Stimulated activated CD4-positive, alpha-beta T cell treated with anti-CD3 and anti-CD28 coated beads, Interleukin-15, amount 100 ng/mL, for 48 hours (primary cell): ENCODE data around the gene TAF5.
"Not testable (repeated sequence)": the region's sequence is repeated elsewhere in the genome, so short reads cannot be mapped to it uniquely, and the experiment has no call there.

Experiments
- DNase-seq, 2 donors: peaks; one replicate each; pipeline ENCODE4 v3.0.0-alpha.2; 2020; ENCODE audit warnings: low read depth in 2 of 2

The TAF5 gene

GRCh38 chr10:103413564-103413963 is 45.8 kb downstream of the TAF5 start:
- DNase-seq = no peak

GRCh38 chr10:103415581-103415980 is 47.8 kb downstream of the TAF5 start:
- no peak for DNase-seq

- peak in 1 of 2 donors; percentile 27 for DNase-seq
These were observed 48.8 kb downstream of the TAF5 start for GRCh38 chr10:103416436-103417147.

- DNase-seq = not testable (repeated sequence)
These were observed 49.3 kb downstream of the TAF5 start for GRCh38 chr10:103417148-103417469.

DNA sequence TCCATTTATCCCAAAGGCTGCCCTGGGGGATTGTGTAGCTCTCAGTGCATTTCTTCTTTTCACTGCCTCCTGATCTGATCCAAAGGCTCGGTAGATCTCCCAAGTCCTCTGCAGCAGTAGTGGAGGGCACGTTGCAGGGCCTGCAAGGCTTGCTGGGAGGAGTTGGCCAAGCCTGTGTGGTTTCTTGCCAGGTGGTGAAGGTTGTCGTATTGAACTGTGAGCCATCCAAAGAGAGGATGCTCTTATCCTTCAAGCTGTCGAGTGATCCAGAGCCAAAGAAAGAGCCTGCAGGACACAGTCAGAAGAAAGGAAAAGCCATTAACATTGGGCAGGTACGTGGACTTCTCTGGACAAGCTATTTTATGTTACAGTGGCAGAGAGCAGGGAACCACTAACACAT is 49.8 kb downstream of the TAF5 start:
- no peak for DNase-seq

- DNase-seq = no peak
These were observed 51.3 kb downstream of the TAF5 start for GRCh38 chr10:103419101-103419500.

- DNase-seq = no peak
These were observed 56.0 kb downstream of the TAF5 start for GRCh38 chr10:103423748-103424147.

GRCh38 chr10:103427866-103428265 is 60.1 kb downstream of the TAF5 start:
- DNase-seq = no peak

DNA sequence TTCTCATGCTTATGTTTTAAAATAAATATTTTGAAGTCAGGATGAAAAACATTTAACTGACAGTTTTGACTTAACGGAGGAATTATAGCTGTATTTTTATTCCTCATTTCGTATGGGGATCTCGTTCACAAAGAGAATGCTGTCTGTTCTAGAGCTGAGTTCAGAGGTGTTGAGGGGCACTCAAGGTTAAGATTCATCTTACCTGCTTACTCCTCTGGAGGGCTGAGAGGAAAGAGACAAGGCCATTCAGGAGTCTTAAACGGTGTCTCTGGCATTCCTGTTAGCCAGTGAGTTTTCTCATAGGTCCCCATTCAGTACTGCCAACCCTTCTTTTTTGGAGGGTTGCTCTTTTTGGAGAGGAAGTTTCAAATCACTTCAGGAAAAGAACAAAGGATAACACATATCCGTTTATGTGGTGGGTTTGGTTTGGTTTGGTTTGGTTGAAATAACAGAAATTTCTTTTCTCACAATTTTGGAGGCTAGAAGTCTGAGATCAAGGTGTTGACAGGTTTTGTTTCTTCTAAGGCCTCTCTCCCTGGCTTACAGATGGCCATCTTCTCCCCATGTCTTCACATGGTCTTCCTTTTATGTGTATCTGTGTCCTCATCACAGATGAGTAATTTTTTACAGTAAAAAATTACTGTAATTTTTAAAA is 61.3 kb downstream of the TAF5 start:
- no peak for DNase-seq

DNA sequence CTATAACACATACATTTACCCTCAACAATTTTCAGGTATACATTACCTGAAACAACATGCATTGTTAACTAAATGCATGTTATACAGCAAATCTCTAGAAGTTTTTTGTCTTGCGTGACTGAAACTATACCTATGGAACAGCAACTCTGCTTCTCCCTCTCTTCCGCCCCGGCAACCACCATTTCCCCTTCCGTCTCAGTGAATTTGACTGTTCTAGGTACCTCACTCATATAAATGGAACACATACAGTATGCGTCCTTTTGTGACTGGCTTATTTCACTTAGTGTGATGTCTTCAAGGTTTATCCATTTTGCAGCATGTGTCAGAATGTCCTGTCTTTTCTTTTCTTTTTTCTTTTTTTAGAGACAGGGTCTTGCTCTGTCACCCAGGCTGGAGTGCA is 61.9 kb downstream of the TAF5 start:
- DNase-seq = no peak

- no peak for DNase-seq
These were observed 64.1 kb downstream of the TAF5 start for GRCh38 chr10:103431902-103432301.

DNA sequence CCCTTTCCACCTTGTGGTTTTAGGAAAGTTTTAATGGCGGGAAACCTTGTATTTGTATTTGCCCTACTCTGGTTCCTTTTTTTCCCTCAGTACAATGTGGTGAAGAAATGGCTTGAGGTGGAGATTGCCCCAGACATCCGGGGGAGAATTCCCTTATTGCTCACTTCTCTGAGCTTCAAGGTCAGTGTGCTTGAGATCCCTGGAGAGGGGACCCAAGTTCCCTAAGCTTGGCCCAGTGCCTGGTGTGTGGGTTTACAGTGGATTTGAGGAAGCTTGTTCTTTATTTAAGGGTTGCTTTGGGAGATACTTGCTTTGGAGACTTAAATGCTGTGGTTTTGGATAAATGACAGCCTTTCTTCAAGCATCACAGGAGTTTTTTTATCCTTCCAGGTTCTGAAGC is 66.1 kb downstream of the TAF5 start:
- DNase-seq = no peak
